ENCODE results near the gene FBXL13.
"Not testable (repeated sequence)": the region's sequence is repeated elsewhere in the genome, so short reads cannot be mapped to it uniquely, and the experiment has no call there.

DNA sequence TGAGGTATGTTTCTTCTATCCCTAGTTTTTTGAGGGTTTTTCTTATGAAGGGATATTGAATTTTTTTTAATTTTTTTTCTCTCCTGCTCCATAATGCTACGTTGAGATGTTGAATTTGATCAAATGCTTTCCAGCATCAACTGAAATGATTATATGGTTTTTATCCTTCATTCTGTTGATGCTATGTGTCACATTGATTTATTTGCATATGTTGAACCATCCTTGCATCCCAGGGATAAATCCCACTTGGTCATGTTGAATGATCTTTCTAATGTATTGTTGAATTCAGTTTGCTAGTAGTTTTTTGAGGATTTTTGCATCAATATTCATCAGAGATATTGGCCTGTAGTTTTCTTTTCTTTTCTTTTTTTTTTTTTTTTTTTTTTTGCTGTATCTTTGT, 171.0 kb downstream of the FBXL13 start:
- TF ChIP-seq, protein P1, sequence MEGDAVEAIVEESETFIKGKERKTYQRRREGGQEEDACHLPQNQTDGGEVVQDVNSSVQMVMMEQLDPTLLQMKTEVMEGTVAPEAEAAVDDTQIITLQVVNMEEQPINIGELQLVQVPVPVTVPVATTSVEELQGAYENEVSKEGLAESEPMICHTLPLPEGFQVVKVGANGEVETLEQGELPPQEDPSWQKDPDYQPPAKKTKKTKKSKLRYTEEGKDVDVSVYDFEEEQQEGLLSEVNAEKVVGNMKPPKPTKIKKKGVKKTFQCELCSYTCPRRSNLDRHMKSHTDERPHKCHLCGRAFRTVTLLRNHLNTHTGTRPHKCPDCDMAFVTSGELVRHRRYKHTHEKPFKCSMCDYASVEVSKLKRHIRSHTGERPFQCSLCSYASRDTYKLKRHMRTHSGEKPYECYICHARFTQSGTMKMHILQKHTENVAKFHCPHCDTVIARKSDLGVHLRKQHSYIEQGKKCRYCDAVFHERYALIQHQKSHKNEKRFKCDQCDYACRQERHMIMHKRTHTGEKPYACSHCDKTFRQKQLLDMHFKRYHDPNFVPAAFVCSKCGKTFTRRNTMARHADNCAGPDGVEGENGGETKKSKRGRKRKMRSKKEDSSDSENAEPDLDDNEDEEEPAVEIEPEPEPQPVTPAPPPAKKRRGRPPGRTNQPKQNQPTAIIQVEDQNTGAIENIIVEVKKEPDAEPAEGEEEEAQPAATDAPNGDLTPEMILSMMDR (IDR thresholded peaks at IDR 0.05; ENCODE audit: insufficient read depth, low read length) = not testable (repeated sequence)
- not testable (repeated sequence) for TF ChIP-seq POLR2AphosphoS5 (IDR thresholded peaks at IDR 0.05; ENCODE audit: low read depth); SPI1 (IDR thresholded peaks at IDR 0.05; ENCODE audit: borderline replicate concordance, low read depth)
- TF ChIP-seq, protein P2, sequence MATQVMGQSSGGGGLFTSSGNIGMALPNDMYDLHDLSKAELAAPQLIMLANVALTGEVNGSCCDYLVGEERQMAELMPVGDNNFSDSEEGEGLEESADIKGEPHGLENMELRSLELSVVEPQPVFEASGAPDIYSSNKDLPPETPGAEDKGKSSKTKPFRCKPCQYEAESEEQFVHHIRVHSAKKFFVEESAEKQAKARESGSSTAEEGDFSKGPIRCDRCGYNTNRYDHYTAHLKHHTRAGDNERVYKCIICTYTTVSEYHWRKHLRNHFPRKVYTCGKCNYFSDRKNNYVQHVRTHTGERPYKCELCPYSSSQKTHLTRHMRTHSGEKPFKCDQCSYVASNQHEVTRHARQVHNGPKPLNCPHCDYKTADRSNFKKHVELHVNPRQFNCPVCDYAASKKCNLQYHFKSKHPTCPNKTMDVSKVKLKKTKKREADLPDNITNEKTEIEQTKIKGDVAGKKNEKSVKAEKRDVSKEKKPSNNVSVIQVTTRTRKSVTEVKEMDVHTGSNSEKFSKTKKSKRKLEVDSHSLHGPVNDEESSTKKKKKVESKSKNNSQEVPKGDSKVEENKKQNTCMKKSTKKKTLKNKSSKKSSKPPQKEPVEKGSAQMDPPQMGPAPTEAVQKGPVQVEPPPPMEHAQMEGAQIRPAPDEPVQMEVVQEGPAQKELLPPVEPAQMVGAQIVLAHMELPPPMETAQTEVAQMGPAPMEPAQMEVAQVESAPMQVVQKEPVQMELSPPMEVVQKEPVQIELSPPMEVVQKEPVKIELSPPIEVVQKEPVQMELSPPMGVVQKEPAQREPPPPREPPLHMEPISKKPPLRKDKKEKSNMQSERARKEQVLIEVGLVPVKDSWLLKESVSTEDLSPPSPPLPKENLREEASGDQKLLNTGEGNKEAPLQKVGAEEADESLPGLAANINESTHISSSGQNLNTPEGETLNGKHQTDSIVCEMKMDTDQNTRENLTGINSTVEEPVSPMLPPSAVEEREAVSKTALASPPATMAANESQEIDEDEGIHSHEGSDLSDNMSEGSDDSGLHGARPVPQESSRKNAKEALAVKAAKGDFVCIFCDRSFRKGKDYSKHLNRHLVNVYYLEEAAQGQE (IDR thresholded peaks at IDR 0.05; ENCODE audit: insufficient replicate concordance, low read depth) = not testable (repeated sequence)
